H1 (cell line): ENCODE results near the gene INPP4B. TPM values are rescaled to one million over a fixed set of nuclear protein-coding genes. Genes with fewer than 3 reads are reported as not detected.

Experiments used
- CHD1 ChIP-seq: IDR thresholded peaks from 2 replicates; pipeline ENCODE4 v1.6.1; 2012; ENCODE audit warnings: low read depth, low read length, improper control_type of control experiment
- EGR1 ChIP-seq: IDR thresholded peaks from 2 replicates; pipeline ENCODE4 v1.6.1; 2011; ENCODE audit warnings: low read depth, low read length, borderline replicate concordance
- KDM1A ChIP-seq: fragments of 200-600, 300-600 bp; sonication (generic); IDR thresholded peaks from 2 replicates; pipeline ENCODE4 v1.7.1; 2016; ENCODE audit warnings: mild to moderate bottlenecking, low read length, borderline replicate concordance
- PHF8 ChIP-seq: fragments of 200-600 bp; sonication (generic); conservative IDR thresholded peaks from 2 replicates; pipeline ENCODE4 v1.7.1; 2012; ENCODE audit warnings: low read depth, mild to moderate bottlenecking, inconsistent platforms, low read length, moderate library complexity
- POLR2A ChIP-seq, 2 experiments: IDR thresholded peaks; 1 replicate in 1 of 2; 2 replicates in 1 of 2; pipeline ENCODE4 v1.6.1; 2011; ENCODE audit warnings: low read depth in 2 of 2, low read length in 2 of 2, mild to moderate bottlenecking in 2 of 2; ENCODE audit errors: control extremely low read depth in 1 of 2
- RAD21 ChIP-seq, 2 experiments: IDR thresholded peaks in 1 of 2; conservative IDR thresholded peaks in 1 of 2; 2 replicates each; pipeline ENCODE4 v1.6.1; 2011; ENCODE audit warnings: low read depth in 2 of 2, low read length in 2 of 2, improper control_type of control experiment in 1 of 2, inconsistent platforms in 1 of 2, mild to moderate bottlenecking in 1 of 2, moderate library complexity in 1 of 2
- SUZ12 ChIP-seq: fragments of 200-600 bp; sonication (generic); IDR thresholded peaks from 2 replicates; pipeline ENCODE4 v1.6.1; 2012; ENCODE audit warnings: mild to moderate bottlenecking, inconsistent platforms, low read length, moderate library complexity, mixed read lengths
- USF2 ChIP-seq: IDR thresholded peaks from 2 replicates; pipeline ENCODE4 v1.6.1; 2011; ENCODE audit warnings: low read length, improper control_type of control experiment
- polyA plus RNA-seq, 7 experiments: library from polyadenylated mRNA; depleted of rRNA in 3 of 7; stranded (reverse) in 5 of 7; unstranded in 2 of 7; fragments of >200 nt in 5 of 7; fragments of 200-250 nt in 2 of 7; gene quantifications; 1 replicate in 5 of 7; 2 replicates in 1 of 7; 4 replicates in 1 of 7; pipeline versions ENCODE4 v1.2.1 to v1.2.3, GENCODE V29; 2011 to 2013; ENCODE audit warnings: missing spikeins in 2 of 7, mixed read lengths in 2 of 7
- total RNA-seq: library from RNA; stranded (reverse); fragmentation: NEBNext Ultra II Directional; extraction: Animal tissue kit (Norgen Biotek cat#: 25700); gene quantifications from 2 replicates; pipeline ENCODE4 v1.2.1, GENCODE V29; 2021
- TF ChIP-seq, protein P1 (sequence below): fragments of 300-600 bp; sonication (generic); IDR thresholded peaks from 2 replicates; pipeline ENCODE4 v1.7.1; 2012; ENCODE audit warnings: low read length, moderate library complexity, mild to moderate bottlenecking, inconsistent platforms; ENCODE audit not compliant: insufficient replicate concordance

INPP4B gene
- total and polyA plus RNA-seq, 2 of the 8 experiments (the other 6 are each of a cell fraction or from before 2014, with no cell fraction given), result 0.11 to 0.54 TPM

DNA sequence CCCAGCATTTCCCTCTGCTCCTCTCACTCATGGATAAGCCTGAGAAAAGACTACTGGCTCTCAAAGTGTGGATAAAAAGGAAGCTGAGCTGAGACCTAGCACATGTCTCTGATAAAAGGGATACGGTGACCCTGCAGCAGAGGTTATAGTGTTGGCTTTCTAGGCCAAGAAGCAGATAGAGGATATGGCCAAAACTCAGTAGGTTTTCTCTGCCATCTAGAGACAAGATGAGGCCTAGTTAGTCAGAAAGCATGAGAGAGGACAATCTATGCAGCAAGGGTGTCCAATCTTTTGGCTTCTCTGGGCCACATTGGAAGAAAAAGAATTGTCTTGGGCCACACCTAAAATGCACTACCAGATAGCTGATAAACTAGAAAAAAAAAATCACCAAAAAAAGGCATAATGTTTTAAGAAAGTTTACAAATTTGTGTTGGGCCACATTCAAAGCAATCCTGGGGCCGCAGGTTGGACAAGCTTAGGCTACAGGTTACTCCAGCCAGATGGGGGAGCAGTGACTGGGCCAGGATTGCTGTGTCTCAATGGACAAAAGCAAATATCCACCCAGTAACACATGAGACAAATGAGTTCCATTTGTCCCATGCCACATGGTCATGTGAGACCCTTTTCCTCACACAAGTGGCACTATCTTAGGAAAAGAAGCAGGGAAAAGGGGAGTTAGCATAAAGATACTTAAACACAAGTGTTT lies 411.4 kb downstream of the INPP4B start (continued):
- TF ChIP-seq, protein P1, sequence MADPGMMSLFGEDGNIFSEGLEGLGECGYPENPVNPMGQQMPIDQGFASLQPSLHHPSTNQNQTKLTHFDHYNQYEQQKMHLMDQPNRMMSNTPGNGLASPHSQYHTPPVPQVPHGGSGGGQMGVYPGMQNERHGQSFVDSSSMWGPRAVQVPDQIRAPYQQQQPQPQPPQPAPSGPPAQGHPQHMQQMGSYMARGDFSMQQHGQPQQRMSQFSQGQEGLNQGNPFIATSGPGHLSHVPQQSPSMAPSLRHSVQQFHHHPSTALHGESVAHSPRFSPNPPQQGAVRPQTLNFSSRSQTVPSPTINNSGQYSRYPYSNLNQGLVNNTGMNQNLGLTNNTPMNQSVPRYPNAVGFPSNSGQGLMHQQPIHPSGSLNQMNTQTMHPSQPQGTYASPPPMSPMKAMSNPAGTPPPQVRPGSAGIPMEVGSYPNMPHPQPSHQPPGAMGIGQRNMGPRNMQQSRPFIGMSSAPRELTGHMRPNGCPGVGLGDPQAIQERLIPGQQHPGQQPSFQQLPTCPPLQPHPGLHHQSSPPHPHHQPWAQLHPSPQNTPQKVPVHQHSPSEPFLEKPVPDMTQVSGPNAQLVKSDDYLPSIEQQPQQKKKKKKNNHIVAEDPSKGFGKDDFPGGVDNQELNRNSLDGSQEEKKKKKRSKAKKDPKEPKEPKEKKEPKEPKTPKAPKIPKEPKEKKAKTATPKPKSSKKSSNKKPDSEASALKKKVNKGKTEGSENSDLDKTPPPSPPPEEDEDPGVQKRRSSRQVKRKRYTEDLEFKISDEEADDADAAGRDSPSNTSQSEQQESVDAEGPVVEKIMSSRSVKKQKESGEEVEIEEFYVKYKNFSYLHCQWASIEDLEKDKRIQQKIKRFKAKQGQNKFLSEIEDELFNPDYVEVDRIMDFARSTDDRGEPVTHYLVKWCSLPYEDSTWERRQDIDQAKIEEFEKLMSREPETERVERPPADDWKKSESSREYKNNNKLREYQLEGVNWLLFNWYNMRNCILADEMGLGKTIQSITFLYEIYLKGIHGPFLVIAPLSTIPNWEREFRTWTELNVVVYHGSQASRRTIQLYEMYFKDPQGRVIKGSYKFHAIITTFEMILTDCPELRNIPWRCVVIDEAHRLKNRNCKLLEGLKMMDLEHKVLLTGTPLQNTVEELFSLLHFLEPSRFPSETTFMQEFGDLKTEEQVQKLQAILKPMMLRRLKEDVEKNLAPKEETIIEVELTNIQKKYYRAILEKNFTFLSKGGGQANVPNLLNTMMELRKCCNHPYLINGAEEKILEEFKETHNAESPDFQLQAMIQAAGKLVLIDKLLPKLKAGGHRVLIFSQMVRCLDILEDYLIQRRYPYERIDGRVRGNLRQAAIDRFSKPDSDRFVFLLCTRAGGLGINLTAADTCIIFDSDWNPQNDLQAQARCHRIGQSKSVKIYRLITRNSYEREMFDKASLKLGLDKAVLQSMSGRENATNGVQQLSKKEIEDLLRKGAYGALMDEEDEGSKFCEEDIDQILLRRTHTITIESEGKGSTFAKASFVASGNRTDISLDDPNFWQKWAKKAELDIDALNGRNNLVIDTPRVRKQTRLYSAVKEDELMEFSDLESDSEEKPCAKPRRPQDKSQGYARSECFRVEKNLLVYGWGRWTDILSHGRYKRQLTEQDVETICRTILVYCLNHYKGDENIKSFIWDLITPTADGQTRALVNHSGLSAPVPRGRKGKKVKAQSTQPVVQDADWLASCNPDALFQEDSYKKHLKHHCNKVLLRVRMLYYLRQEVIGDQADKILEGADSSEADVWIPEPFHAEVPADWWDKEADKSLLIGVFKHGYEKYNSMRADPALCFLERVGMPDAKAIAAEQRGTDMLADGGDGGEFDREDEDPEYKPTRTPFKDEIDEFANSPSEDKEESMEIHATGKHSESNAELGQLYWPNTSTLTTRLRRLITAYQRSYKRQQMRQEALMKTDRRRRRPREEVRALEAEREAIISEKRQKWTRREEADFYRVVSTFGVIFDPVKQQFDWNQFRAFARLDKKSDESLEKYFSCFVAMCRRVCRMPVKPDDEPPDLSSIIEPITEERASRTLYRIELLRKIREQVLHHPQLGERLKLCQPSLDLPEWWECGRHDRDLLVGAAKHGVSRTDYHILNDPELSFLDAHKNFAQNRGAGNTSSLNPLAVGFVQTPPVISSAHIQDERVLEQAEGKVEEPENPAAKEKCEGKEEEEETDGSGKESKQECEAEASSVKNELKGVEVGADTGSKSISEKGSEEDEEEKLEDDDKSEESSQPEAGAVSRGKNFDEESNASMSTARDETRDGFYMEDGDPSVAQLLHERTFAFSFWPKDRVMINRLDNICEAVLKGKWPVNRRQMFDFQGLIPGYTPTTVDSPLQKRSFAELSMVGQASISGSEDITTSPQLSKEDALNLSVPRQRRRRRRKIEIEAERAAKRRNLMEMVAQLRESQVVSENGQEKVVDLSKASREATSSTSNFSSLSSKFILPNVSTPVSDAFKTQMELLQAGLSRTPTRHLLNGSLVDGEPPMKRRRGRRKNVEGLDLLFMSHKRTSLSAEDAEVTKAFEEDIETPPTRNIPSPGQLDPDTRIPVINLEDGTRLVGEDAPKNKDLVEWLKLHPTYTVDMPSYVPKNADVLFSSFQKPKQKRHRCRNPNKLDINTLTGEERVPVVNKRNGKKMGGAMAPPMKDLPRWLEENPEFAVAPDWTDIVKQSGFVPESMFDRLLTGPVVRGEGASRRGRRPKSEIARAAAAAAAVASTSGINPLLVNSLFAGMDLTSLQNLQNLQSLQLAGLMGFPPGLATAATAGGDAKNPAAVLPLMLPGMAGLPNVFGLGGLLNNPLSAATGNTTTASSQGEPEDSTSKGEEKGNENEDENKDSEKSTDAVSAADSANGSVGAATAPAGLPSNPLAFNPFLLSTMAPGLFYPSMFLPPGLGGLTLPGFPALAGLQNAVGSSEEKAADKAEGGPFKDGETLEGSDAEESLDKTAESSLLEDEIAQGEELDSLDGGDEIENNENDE, result no peak
- TF ChIP-seq SUZ12, result no peak
- no peak for TF ChIP-seq KDM1A
- TF ChIP-seq USF2, result no peak
- TF ChIP-seq PHF8, result no peak
- TF ChIP-seq CHD1, result no peak
- TF ChIP-seq EGR1, result no peak
- TF ChIP-seq POLR2A (IDR thresholded peaks at IDR 0.05; ENCODE audit: control extremely low read depth in 1 of 2, low read depth in 2 of 2, low read length in 2 of 2), result no peak
- TF ChIP-seq RAD21 (IDR thresholded peaks at IDR 0.05 in 1 of 2, conservative IDR thresholded peaks at IDR 0.05 in 1 of 2; ENCODE audit: low read depth in 2 of 2, low read length in 2 of 2), result peak in 1 of 2 experiments; percentile 21; a peak in 2 of 4 replicates
